Erythroblast (primary cell): Measurements from ENCODE around the gene SLC19A3.

Experiments used
- GATA1 ChIP-seq: IDR thresholded peaks from 2 replicates; pipeline ENCODE4 v1.6.1; 2011; ENCODE audit warnings: low read depth, mild to moderate bottlenecking, control low read depth, low read length, moderate library complexity
- POLR2A ChIP-seq: IDR thresholded peaks from 2 replicates; pipeline ENCODE4 v1.6.1; 2011; ENCODE audit warnings: mild to moderate bottlenecking, low read length

DNA sequence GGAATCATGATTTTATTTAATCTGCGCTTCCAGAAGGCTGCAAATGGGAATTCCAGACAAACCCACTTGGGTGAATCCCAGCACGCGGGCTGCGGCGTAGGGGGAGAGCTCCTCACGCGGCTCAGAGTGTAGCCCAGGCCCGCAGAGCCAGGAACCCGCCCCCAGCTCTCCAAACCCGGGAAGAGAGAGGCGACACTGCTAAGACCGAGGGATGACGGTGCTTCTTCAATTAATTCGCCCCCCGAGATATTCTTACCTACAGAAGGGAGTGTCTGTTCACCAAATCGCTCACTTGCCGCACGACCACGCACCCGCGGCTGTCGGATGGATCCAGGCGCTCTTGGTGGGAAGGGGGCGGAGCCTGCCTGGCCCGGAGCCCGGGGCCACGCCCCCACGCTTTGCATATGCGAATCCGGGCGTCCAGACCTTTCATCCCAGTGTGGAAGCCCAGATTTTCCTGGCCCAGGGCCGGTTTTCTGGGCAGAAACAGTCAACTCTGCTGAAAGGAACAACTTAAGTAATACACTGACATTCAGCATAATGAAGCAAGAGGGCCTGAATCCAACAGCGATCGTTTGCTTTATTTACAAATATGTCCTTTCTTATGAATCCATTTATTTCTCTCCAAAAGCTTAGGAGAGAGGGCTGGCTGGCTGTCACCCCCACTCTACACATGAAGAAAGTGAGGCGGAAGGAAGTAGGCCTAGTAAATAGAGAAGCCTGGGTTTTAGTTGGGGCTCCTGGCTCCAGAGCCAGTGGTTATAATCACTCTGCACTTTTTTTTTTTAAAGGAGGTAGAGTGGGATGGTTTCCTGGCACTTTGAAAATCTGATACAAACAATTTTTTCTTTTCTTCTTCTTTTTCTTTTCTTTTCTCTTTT is at the start of gene SLC19A3:
- TF ChIP-seq POLR2A (no peak), GATA1 (no peak)
